CD4-positive, CD25-positive, alpha-beta regulatory T cell (primary cell): ENCODE measurements around the gene GRK3. TPM values are rescaled to one million over a fixed set of nuclear protein-coding genes. Genes with fewer than 3 reads are reported as not detected.
A peak's percentile ranks its signal among the peaks of the same experiment; 100 is the strongest.
"Not testable (repeated sequence)": the region's sequence is repeated elsewhere in the genome, so short reads cannot be mapped to it uniquely, and the experiment has no call there.

Experiments
- ATAC-seq, 2 donors: fragments of 150-1000 bp; cut with Tn5 transposase; one replicate each; pipeline ENCODE4 v1.10.0; 2021; ENCODE audit warnings: low read depth in 2 of 2, moderate number of reproducible peaks in 2 of 2, moderate library complexity in 1 of 2
- DNase-seq, 3 donors: peaks; one replicate each; pipeline versions ENCODE4 v3.0.0 to v3.0.0-alpha.2; 2012 to 2022; ENCODE audit warnings: mixed read lengths in 1 of 3
- H3K27ac ChIP-seq: one replicate; pipeline ENCODE4 v1.7.0; 2013; ENCODE audit warnings: mild to moderate bottlenecking, low read length; ENCODE audit not compliant: insufficient read depth, poor library complexity, severe bottlenecking
- H3K27me3 ChIP-seq: one replicate; pipeline ENCODE4 v1.7.0; 2013; ENCODE audit warnings: low read length; ENCODE audit not compliant: control insufficient read depth, insufficient read depth
- H3K36me3 ChIP-seq: one replicate; pipeline ENCODE4 v1.7.0; 2013; ENCODE audit warnings: mild to moderate bottlenecking, low read length, moderate library complexity; ENCODE audit not compliant: control insufficient read depth, insufficient read depth
- H3K4me1 ChIP-seq: 2 replicates; pipeline ENCODE4 v1.7.0; 2013; ENCODE audit warnings: mild to moderate bottlenecking, low read length; ENCODE audit not compliant: insufficient read depth, control insufficient read depth, poor library complexity, severe bottlenecking
- H3K4me3 ChIP-seq: one replicate; pipeline ENCODE4 v1.7.0; 2013; ENCODE audit warnings: low read depth, mild to moderate bottlenecking, low read length, moderate library complexity
- H3K9me3 ChIP-seq, 2 experiments: 1 replicate in 1 of 2; 2 replicates in 1 of 2; pipeline ENCODE4 v1.7.0; 2013; ENCODE audit warnings: low read length in 2 of 2, mild to moderate bottlenecking in 1 of 2, moderate library complexity in 1 of 2; ENCODE audit not compliant: control insufficient read depth in 2 of 2
- H3K27ac Mint-ChIP-seq, 3 donors: one replicate each; pipeline ENCODE4 v1.8.0; 2020 to 2022; ENCODE audit warnings: mild to moderate bottlenecking in 3 of 3, mixed read lengths in 3 of 3, moderate library complexity in 2 of 3
- H3K27me3 Mint-ChIP-seq: one replicate; pipeline ENCODE4 v1.8.0; 2022; ENCODE audit warnings: mild to moderate bottlenecking, mixed read lengths
- H3K36me3 Mint-ChIP-seq: one replicate; pipeline ENCODE4 v1.8.0; 2020; ENCODE audit warnings: mixed read lengths
- H3K4me1 Mint-ChIP-seq, 4 donors: one replicate each; pipeline ENCODE4 v1.8.0; 2020 to 2022; ENCODE audit warnings: mixed read lengths in 4 of 4, mild to moderate bottlenecking in 1 of 4
- H3K4me3 Mint-ChIP-seq, 4 donors: one replicate each; pipeline ENCODE4 v1.8.0; 2020 to 2022; ENCODE audit warnings: mild to moderate bottlenecking in 4 of 4, mixed read lengths in 4 of 4, moderate library complexity in 3 of 4
- H3K9me3 Mint-ChIP-seq, 7 donors: one replicate each; pipeline ENCODE4 v1.8.0; 2020 to 2022; ENCODE audit warnings: mixed read lengths in 7 of 7, mild to moderate bottlenecking in 3 of 7, moderate library complexity in 2 of 7
- polyA plus RNA-seq, 4 donors: library from polyadenylated mRNA; unstranded; fragments of 300-500 nt; fragmentation: Illumina TruSeq; gene quantifications; one replicate each; pipeline ENCODE4 v1.2.3, GENCODE V29; 2021
- total RNA-seq: library from RNA; stranded (reverse); gene quantifications from one replicate; pipeline ENCODE4 v1.2.3, GENCODE V29; 2022

Gene GRK3
- total and polyA plus RNA-seq, 5 donors from 2014 or later = 0.51 to 3.5 (median 1.1) TPM

DNA sequence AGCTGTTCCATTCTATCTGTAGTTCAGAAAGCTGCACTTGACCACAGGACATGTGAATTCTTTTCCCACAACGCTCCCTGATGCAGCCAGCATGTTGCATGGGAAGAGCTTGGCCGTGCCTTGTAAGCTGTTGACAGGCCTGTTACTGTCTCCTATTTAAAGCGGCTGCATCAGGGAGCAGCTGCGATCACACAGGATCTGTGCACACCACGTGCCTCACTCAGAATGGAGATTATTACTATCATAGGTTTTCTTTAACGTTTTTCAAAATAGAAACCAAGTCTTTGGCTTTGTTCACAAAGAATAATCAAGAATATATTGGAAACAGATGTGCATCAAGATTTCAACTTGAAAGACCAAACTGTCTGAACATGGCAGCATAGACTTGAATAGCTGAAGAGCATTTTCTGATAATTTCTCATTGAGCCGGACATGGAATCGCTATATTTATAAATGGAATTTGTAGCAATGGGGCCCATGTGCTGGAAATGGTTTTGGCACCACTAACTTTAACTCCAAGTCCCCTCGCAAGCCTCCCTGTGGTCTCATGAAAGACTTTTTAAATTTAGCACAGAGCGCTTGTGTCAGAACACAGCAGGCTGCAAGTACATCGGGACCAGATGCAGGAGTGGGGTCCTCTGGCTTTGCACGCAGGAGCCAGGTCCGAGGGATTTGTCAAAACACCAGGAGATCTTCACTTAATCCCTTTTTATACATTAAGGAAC, 136.7 kb downstream of the GRK3 start:
- H3K36me3 Mint-ChIP-seq = peaks cover 8% of the 10 kb centered on the region
- no peak overlapping the region for H3K27ac Mint-ChIP-seq
- Histone ChIP-seq H3K27me3 (no peaks in the 10 kb centered on the region), H3K27ac (no peak overlapping the region), H3K36me3 (no peaks in the 10 kb centered on the region), H3K4me3 (no peak overlapping the region), H3K9me3 (no peaks in the 10 kb centered on the region), H3K4me1 (no peaks in the 10 kb centered on the region)
- peak overlapping the region in 1 of 4 donors; percentile 34 for H3K4me3 Mint-ChIP-seq
- H3K27me3 Mint-ChIP-seq = no peaks in the 10 kb centered on the region
- ATAC-seq (no peak), DNase-seq (no peak)
- H3K9me3 Mint-ChIP-seq = no peaks in the 10 kb centered on the region
- H3K4me1 Mint-ChIP-seq = peaks cover 9 to 13% (median 13%) of the 10 kb centered on the region in 4 donors

DNA sequence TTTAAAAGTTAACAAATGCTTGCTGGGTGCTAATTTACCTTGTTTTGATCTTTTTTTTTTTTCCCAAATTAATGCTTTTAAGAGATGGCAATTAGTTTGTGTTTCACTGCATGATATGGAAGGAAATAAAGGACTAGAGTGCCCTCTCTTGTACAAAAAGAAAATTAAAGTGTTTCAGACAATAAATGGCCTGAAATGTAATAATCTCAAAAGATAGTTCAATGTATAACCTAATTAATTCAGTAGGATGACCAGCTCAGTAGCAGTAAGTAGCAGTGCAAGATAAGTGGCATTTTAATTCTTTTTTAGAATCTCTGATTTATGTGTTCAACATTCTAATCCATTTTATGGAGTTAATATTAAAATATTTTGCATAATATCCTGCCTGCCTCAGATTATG, 137.6 kb downstream of the GRK3 start:
- Histone ChIP-seq H3K36me3 (no peaks in the 10 kb centered on the region), H3K27ac (no peak overlapping the region), H3K4me3 (peak overlapping the region; percentile 81), H3K4me1 (no peaks in the 10 kb centered on the region), H3K27me3 (no peaks in the 10 kb centered on the region), H3K9me3 (no peaks in the 10 kb centered on the region)
- H3K36me3 Mint-ChIP-seq = peaks cover 10% of the 10 kb centered on the region
- peak overlapping the region in 1 of 4 donors; percentile 16 for H3K4me3 Mint-ChIP-seq
- H3K27me3 Mint-ChIP-seq = no peaks in the 10 kb centered on the region
- ATAC-seq (no peak), DNase-seq (peak in 2 of 3 donors; percentile 20 to 54)
- no peaks in the 10 kb centered on the region for H3K9me3 Mint-ChIP-seq
- peaks cover 9 to 13% (median 13%) of the 10 kb centered on the region in 4 donors for H3K4me1 Mint-ChIP-seq
- no peak overlapping the region for H3K27ac Mint-ChIP-seq

DNA sequence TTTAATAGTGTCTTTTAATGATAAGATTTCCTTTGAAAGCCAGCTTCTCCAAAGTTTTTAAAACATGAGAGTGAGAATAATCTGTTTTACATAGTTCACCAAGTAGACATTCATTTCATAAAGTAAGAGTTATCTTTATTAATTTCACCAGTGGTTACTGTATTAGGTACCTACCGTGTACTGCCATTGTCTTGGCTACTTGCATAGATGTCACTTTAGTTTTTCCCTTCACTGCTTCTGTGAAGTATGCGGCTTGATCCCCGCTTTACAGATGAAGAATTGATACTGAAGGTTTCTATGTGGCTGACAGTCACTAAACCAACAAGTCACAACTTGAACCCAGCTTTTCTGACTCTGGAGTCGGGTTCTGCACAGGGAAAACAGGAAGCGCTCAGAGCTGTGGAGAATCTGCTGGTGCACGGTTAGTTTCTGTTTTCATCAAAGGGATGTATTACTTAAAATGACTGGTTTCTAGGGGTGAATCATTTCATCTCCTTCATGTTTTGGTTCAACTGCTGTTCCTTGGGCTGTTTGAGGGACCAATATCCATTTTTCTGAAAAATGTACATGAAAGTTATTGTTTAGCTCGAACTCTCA, 138.2 kb downstream of the GRK3 start:
- Histone ChIP-seq H3K36me3 (no peaks in the 10 kb centered on the region), H3K27ac (peak overlapping the region; percentile 56), H3K9me3 (no peaks in the 10 kb centered on the region), H3K4me1 (no peaks in the 10 kb centered on the region), H3K4me3 (peak overlapping the region; percentile 81), H3K27me3 (no peaks in the 10 kb centered on the region)
- Mint-ChIP-seq H3K4me3 (peak overlapping the region; percentile 70 to 94 (median 78)), H3K4me1 (peaks cover 9 to 17% (median 13%) of the 10 kb centered on the region in 4 donors), H3K9me3 (no peaks in the 10 kb centered on the region), H3K27ac (peak overlapping the region; percentile 61 to 91 (median 90)), H3K27me3 (no peaks in the 10 kb centered on the region), H3K36me3 (peaks cover 17% of the 10 kb centered on the region)
- ATAC-seq (peak in 1 of 2 donors; percentile 63), DNase-seq (peak in 2 of 3 donors; percentile 4 to 86)

DNA sequence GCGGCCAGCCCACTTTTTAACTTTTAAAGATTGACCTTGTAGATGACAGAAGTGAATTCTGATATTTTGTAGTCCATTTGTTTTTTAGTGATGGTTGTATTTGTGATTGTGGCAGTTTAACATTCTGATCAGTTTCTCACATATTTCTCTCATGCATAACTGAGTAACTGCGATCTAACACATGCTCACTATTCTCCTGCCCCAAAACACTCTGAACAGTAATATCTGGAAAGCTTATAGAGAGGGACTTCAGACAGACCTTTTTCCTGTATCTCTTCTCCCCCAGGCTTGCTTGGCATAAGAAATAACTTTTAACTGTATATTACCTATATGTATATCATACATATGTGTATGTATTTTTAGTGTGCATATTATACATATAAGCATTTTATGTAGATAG, 140.2 kb downstream of the GRK3 start:
- H3K9me3 ChIP-seq = no peaks in the 10 kb centered on the region
- H3K36me3 Mint-ChIP-seq = peaks cover 19% of the 10 kb centered on the region
- no peaks in the 10 kb centered on the region for H3K27me3 ChIP-seq
- no peak overlapping the region for H3K4me3 ChIP-seq
- no peak overlapping the region for H3K27ac ChIP-seq
- DNase-seq = no peak
- no peak for ATAC-seq
- H3K4me3 Mint-ChIP-seq = no peak overlapping the region
- H3K4me1 ChIP-seq = peaks cover 3% of the 10 kb centered on the region
- H3K27ac Mint-ChIP-seq = no peak overlapping the region
- no peaks in the 10 kb centered on the region for H3K9me3 Mint-ChIP-seq
- peaks cover 9 to 22% (median 18%) of the 10 kb centered on the region in 4 donors for H3K4me1 Mint-ChIP-seq
- H3K36me3 ChIP-seq = no peaks in the 10 kb centered on the region
- H3K27me3 Mint-ChIP-seq = no peaks in the 10 kb centered on the region

DNA sequence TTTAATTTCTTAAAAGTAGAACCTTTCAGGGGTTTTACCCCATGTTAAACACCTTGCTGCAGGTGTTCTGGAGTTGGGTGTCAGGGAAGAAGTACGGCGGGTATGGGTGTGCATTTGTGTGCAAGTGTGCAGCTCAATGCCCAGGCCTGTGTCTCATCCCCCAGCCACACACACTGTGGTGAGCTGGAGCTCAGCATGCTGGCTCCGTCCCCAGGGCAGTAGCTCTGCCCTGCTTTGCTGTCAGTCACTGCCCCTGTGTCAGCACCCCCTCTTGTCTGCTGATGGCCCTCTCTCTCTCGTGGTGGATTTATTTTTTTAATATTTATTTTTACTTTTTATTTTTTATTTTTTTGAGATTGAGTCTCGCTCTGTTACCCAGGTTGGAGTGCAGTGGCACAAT, 141.7 kb downstream of the GRK3 start:
- DNase-seq = no peak
- Histone ChIP-seq H3K4me3 (no peak overlapping the region), H3K27ac (no peak overlapping the region), H3K4me1 (peaks cover 6% of the 10 kb centered on the region), H3K36me3 (no peaks in the 10 kb centered on the region), H3K27me3 (no peaks in the 10 kb centered on the region), H3K9me3 (no peaks in the 10 kb centered on the region)
- peaks cover 21% of the 10 kb centered on the region for H3K36me3 Mint-ChIP-seq
- H3K9me3 Mint-ChIP-seq = no peaks in the 10 kb centered on the region
- no peak overlapping the region for H3K27ac Mint-ChIP-seq
- H3K4me3 Mint-ChIP-seq = no peak overlapping the region
- H3K4me1 Mint-ChIP-seq = peaks cover 9 to 29% (median 24%) of the 10 kb centered on the region in 4 donors
- no peaks in the 10 kb centered on the region for H3K27me3 Mint-ChIP-seq
- ATAC-seq = no peak

DNA sequence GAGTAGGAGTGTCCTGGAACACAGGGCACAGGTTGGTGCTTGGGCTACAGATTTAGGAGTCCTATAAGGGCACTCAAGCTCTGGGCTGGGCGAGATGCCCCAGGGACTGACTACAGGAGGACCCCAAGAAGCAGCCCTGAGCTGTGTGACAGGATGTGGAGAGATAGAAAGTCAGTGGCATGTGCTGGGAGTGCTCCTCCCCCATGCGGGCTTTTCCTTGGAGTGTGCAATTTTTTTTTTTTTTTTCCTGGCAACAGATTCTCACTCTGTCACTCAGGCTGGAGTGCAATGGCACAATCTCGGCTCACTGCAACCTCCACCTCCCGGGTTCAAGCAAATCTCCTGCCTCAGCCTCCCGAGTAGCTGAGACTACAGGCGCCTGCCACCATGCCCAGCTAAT, 144.0 kb downstream of the GRK3 start:
- Mint-ChIP-seq H3K4me1 (peaks cover 0 to 21% (median 11%) of the 10 kb centered on the region in 4 donors), H3K27ac (peak overlapping the region in 1 of 3 donors; percentile 55), H3K36me3 (peaks cover 21% of the 10 kb centered on the region)
- not testable (repeated sequence) for ATAC-seq, H3K27ac ChIP-seq, H3K4me3 ChIP-seq, H3K4me3 Mint-ChIP-seq, H3K9me3 ChIP-seq, H3K27me3 ChIP-seq, H3K4me1 ChIP-seq, H3K9me3 Mint-ChIP-seq, H3K27me3 Mint-ChIP-seq, H3K36me3 ChIP-seq
- peak in 1 of 3 donors; percentile 18 for DNase-seq

DNA sequence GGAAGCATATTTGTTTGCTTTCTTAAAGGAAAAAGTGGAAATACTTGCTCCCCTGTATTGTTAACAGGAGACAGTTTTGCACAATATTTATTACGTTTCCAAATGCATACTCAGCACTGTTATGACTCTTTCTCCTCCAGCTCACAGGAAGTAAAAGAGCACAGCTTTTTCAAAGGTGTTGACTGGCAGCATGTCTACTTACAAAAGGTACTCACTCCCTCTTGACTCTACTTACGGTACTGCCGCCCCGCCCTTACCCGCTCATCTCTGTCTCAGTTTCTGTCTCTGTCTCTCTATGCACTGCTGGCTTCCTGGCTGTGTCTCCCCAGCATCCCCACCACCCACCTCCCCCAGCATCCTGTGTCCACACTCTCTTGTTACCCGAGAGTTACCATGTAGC, 145.3 kb downstream of the GRK3 start:
- H3K4me1 Mint-ChIP-seq = peaks cover 0 to 21% (median 11%) of the 10 kb centered on the region in 4 donors
- Histone ChIP-seq H3K9me3 (no peaks in the 10 kb centered on the region), H3K27me3 (no peaks in the 10 kb centered on the region), H3K4me3 (peak overlapping the region; percentile 34), H3K4me1 (peaks cover 6% of the 10 kb centered on the region), H3K36me3 (no peaks in the 10 kb centered on the region), H3K27ac (peak overlapping the region; percentile 34)
- no peaks in the 10 kb centered on the region for H3K9me3 Mint-ChIP-seq
- peak in 2 of 3 donors; percentile 24 to 94 for DNase-seq
- H3K27ac Mint-ChIP-seq = peak overlapping the region; percentile 31 to 86 (median 65)
- no peaks in the 10 kb centered on the region for H3K27me3 Mint-ChIP-seq
- peaks cover 28% of the 10 kb centered on the region for H3K36me3 Mint-ChIP-seq
- peak; percentile 87 for ATAC-seq
- peak overlapping the region in 1 of 4 donors; percentile 14 for H3K4me3 Mint-ChIP-seq
